ENCODE measurements around the gene CDC16.

Gene CDC16

DNA sequence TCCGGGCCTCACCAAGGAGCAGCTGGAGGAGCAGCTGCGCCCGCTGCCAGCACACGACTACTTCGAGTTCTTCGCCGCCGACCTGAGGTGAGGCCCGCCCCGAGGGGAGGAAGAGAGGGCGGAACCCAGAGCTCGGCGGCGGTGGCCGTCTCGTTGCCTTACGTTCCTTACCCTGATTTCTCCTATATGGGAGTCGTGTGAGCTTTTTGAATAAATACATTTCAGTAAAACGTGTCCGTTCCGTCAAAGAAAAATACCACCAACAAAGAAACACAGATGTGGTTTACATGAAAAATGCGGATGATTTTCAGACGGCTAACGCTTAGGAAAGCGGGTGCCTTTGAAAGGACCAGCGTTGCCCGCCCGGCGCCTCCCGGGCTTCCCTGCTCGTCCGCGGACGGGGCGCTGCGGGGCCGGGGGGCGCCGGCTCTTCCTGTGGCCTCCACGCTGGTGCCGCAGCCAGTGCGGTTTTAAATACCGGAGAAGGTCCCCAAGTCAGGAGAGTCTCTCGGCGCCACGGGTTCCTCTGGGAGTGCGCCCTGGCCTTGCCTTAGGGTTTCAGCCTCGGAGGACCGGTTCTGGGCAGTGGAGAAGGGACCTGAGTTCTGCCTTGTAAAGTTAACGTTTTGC lies 47.5 kb downstream of the CDC16 start (continued):
- TF ChIP-seq ZBTB1 (tag by site-specific recombination; IDR thresholded peaks at IDR 0.05): no peak
- no peak for TF ChIP-seq ZNF548 (tag by site-specific recombination; IDR thresholded peaks at IDR 0.05)
- no peak for TF ChIP-seq ZNF473 (tag by site-specific recombination; IDR thresholded peaks at IDR 0.05)
- TF ChIP-seq ZNF175 (tag by site-specific recombination; IDR thresholded peaks at IDR 0.05): no peak
- no peak for TF ChIP-seq ZNF692 (tag by site-specific recombination; IDR thresholded peaks at IDR 0.05)
- TF ChIP-seq ZNF24 (tag by site-specific recombination; IDR thresholded peaks at IDR 0.05): 0 out of 2 replicates have a peak, but pooled peaks have one; percentile 41
- no peak for TF ChIP-seq ZNF221 (tag by site-specific recombination; IDR thresholded peaks at IDR 0.05; ENCODE audit: borderline replicate concordance)
- no peak for TF ChIP-seq ZNF704 (tag by site-specific recombination; IDR thresholded peaks at IDR 0.05)
- no peak for TF ChIP-seq ZNF112 (tag by site-specific recombination; IDR thresholded peaks at IDR 0.05)
- TF ChIP-seq ZNF514 (tag by site-specific recombination; IDR thresholded peaks at IDR 0.05): no peak
- TF ChIP-seq ZNF157 (tag by site-specific recombination; IDR thresholded peaks at IDR 0.05): no peak
- no peak for TF ChIP-seq ZNF416 (tag by site-specific recombination; IDR thresholded peaks at IDR 0.05)
- TF ChIP-seq, protein P1, sequence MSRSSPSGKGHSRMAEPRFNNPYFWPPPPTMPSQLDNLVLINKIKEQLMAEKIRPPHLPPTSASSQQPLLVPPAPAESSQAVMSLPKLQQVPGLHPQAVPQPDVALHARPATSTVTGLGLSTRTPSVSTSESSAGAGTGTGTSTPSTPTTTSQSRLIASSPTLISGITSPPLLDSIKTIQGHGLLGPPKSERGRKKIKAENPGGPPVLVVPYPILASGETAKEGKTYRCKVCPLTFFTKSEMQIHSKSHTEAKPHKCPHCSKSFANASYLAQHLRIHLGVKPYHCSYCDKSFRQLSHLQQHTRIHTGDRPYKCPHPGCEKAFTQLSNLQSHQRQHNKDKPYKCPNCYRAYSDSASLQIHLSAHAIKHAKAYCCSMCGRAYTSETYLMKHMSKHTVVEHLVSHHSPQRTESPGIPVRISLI (tag by site-specific recombination; IDR thresholded peaks at IDR 0.05): no peak
- no peak for TF ChIP-seq ZNF211 (tag by site-specific recombination; IDR thresholded peaks at IDR 0.05; ENCODE audit: low read depth)
- TF ChIP-seq ZNF146 (tag by site-specific recombination; IDR thresholded peaks at IDR 0.05): no peak
- TF ChIP-seq, protein P2, sequence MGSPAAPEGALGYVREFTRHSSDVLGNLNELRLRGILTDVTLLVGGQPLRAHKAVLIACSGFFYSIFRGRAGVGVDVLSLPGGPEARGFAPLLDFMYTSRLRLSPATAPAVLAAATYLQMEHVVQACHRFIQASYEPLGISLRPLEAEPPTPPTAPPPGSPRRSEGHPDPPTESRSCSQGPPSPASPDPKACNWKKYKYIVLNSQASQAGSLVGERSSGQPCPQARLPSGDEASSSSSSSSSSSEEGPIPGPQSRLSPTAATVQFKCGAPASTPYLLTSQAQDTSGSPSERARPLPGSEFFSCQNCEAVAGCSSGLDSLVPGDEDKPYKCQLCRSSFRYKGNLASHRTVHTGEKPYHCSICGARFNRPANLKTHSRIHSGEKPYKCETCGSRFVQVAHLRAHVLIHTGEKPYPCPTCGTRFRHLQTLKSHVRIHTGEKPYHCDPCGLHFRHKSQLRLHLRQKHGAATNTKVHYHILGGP (tag by site-specific recombination; IDR thresholded peaks at IDR 0.05): no peak
- TF ChIP-seq ZNF239 (tag by site-specific recombination; IDR thresholded peaks at IDR 0.05): no peak
- TF ChIP-seq ZNF202 (tag by site-specific recombination; IDR thresholded peaks at IDR 0.05; ENCODE audit: borderline replicate concordance): no peak
- TF ChIP-seq ATF2 (tag by site-specific recombination; IDR thresholded peaks at IDR 0.05; ENCODE audit: low read depth): no peak
- TF ChIP-seq ZNF48 (tag by site-specific recombination; IDR thresholded peaks at IDR 0.05): no peak
- no peak for TF ChIP-seq ZNF561 (tag by site-specific recombination; IDR thresholded peaks at IDR 0.05; ENCODE audit: borderline replicate concordance)
- TF ChIP-seq ZBTB21 (tag by site-specific recombination; IDR thresholded peaks at IDR 0.05): no peak
- peak; percentile 73 for TF ChIP-seq SP3 (tag by site-specific recombination; IDR thresholded peaks at IDR 0.05)
- TF ChIP-seq, protein P3, sequence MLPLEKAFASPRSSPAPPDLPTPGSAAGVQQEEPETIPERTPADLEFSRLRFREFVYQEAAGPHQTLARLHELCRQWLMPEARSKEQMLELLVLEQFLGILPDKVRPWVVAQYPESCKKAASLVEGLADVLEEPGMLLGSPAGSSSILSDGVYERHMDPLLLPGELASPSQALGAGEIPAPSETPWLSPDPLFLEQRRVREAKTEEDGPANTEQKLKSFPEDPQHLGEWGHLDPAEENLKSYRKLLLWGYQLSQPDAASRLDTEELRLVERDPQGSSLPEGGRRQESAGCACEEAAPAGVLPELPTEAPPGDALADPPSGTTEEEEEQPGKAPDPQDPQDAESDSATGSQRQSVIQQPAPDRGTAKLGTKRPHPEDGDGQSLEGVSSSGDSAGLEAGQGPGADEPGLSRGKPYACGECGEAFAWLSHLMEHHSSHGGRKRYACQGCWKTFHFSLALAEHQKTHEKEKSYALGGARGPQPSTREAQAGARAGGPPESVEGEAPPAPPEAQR (tag by site-specific recombination; IDR thresholded peaks at IDR 0.05): no peak
- TF ChIP-seq ZNF549 (tag by site-specific recombination; IDR thresholded peaks at IDR 0.05): no peak
- TF ChIP-seq, protein P4, sequence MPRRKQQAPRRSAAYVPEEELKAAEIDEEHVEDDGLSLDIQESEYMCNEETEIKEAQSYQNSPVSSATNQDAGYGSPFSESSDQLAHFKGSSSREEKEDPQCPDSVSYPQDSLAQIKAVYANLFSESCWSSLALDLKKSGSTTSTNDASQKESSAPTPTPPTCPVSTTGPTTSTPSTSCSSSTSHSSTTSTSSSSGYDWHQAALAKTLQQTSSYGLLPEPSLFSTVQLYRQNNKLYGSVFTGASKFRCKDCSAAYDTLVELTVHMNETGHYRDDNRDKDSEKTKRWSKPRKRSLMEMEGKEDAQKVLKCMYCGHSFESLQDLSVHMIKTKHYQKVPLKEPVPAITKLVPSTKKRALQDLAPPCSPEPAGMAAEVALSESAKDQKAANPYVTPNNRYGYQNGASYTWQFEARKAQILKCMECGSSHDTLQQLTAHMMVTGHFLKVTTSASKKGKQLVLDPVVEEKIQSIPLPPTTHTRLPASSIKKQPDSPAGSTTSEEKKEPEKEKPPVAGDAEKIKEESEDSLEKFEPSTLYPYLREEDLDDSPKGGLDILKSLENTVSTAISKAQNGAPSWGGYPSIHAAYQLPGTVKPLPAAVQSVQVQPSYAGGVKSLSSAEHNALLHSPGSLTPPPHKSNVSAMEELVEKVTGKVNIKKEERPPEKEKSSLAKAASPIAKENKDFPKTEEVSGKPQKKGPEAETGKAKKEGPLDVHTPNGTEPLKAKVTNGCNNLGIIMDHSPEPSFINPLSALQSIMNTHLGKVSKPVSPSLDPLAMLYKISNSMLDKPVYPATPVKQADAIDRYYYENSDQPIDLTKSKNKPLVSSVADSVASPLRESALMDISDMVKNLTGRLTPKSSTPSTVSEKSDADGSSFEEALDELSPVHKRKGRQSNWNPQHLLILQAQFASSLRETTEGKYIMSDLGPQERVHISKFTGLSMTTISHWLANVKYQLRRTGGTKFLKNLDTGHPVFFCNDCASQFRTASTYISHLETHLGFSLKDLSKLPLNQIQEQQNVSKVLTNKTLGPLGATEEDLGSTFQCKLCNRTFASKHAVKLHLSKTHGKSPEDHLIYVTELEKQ (tag by site-specific recombination; IDR thresholded peaks at IDR 0.05; ENCODE audit: borderline replicate concordance): no peak
- no peak for TF ChIP-seq ZNF776 (tag by site-specific recombination; IDR thresholded peaks at IDR 0.05; ENCODE audit: borderline replicate concordance)
- no peak for TF ChIP-seq ZNF621 (tag by site-specific recombination; IDR thresholded peaks at IDR 0.05)
- TF ChIP-seq GLIS1 (tag by site-specific recombination; IDR thresholded peaks at IDR 0.05): peak; percentile 44; the same call in 1 of the 2 replicates
- TF ChIP-seq ZNF391 (tag by site-specific recombination; IDR thresholded peaks at IDR 0.05; ENCODE audit: borderline replicate concordance, low read depth): no peak
